Activated T-cell treated with anti-CD3 and anti-CD28 coated beads, Interleukin-2, amount 50 U/mL, for 48 hours (primary cell): ENCODE measurements around the gene LUZP1.
A peak's percentile ranks its signal among the peaks of the same experiment; 100 is the strongest.

Source experiments
- DNase-seq, 2 experiments: peaks; one replicate each; pipeline ENCODE4 v3.0.0-alpha.2; 2020

LUZP1 gene

DNA sequence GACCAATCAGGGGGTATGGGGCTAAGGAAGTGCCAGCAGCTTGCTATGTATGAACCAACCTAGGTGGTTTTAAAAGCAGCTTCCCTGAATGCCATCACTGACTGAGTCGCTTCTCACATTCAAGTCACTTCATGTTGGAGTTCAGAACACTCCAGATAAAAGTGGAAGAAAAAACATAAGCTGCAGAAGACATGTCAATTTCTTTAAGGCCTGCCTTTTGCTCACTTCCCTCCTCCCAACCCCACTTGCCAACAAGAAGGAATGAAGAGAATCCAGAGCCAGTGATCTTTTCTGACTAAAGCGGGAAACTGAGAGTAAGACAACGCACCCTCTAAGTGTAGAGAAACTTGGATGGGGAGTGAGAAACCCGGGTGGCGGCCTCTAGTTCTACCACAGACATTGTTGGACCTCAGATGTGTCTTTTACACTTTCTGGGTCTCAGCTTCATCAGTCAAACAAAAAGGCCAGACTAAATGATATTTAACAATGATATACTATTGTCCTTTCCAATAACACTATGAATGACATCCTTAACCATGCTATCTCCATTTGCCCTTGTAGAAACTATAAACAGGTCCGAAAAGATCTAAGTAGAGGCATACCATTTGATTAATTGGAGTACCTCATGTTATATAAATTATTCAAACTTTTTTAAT, 54.1 kb downstream of the LUZP1 start:
- no peak for DNase-seq

DNA sequence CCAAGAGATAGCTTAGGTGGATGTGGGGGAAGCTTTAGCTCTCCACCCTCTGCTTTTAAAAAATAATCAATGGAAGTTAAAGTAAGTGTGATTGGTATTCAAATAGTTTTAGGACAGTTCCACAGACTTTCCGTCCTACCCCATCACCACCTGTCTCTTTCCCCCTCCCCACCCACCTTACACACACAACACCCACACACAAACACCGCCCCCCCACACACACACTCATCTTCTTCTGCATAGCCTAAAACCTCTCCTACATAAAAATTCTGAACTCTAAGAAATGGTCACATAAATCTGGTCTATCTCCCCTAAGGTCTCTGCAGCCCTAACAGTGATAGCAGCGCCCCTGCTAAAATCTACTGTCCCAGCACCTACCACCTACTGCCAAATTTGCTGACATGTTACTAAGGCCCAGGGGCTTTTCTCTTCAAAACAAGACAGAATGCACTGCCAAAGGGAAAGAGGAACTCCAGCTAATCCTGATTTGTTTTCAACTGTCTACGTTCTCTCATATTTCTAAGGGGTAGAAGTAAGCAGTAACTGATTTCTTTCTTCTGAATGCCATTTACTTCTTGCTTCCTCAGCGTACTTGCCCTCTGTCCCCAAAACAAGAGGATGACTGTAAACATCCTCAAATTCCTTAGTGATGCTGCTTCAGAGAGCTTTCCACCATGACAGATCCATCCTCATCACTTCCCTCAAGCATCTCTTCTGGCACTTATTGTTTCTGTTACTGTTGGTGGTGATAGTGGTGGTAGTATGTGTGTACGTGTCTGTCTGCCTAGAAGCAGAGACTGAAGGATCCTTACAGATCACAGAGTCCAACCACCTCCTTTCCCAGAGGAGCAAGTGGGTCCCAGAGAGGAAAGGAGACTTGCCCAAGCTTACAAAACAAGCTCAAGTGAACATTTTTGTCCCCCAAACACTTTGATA, 56.8 kb downstream of the LUZP1 start:
- no peak for DNase-seq

DNA sequence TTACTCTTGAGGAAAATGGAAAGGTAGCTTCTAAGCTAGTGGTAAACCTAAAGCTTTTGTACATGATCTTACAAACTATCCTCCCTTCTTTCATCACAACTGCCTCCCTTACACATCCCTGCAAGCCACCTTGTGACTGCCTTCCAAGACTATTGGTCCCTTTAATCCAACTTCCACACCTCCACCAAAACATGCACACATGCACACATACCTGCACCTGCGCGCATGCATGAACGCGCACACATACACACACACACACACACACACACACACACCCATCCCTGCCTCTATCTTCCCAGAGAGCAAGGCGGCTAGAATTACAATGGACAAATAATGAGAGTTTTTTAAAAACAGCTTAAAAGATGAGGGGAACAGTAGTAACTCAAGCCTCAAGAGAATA, 58.3 kb downstream of the LUZP1 start:
- DNase-seq, result no peak

DNA sequence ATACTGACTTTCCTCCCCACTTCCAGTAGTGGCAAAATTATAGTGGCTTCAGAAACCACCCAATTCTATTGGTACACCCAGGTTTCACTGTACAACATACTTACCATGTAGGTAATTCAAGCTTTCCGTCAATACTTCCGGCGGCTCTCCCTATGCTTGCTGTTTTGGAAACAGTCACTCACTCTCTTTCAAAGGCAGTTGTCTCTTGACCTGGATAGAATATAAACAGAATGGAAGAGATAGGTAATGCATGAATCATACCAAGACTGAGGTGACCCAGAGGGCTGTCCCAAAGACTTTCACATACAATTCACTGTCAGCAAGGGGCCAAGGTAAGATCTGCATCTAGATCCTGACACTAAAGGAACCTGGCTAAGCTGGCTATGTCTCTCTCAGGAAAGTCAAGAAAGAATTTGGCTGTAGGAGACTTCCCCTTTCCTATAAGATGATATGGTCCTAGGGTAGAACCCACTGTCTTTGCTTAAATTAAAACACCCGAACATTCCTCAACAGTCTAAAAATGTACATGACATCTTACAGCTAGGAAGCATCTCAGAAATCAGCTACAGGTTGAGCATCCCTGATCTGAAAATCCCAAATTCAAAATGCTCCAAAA, 59.6 kb downstream of the LUZP1 start:
- peak; percentile 38 to 45 for DNase-seq

DNA sequence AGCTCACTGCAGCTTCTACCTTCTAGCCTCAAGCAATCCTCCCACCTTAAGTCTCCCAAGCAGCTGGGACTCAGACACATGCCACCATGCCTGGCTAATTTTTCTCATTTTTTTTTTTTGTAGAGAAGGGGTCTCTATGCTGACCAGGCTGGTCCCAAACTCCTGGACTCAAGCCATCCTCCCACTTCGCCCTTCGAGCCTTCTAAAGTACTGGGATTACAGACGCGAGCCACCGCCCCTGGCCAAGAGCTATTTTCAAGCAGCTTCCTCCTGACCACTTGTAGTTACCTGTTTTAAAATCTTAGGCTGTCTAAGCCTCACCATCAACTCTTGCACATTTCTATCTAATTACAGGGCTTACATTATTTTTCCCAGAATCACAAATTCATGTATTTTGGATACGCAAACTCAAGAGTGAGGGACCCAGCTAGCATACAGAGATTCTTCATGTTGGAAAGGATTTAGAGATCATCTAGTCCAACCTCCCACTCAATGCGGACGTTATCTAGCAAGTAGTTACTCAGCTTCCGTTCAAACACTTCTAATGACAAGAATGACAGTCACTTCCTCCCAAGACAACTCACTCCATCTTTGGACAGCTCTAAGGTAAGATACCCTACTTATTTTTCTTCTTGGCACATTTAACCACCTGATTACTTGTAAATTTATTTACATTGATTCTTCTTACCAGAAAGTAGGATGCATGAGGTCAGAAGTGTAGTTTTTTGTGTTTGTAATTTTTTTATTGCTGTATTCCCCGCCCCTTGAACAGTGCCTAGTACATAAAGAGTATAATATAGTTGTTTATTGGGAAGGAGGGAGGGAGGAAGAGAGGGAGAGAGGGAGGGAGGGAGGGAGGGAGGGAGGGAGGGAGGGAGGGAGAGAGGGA, 65.4 kb downstream of the LUZP1 start:
- no peak for DNase-seq

DNA sequence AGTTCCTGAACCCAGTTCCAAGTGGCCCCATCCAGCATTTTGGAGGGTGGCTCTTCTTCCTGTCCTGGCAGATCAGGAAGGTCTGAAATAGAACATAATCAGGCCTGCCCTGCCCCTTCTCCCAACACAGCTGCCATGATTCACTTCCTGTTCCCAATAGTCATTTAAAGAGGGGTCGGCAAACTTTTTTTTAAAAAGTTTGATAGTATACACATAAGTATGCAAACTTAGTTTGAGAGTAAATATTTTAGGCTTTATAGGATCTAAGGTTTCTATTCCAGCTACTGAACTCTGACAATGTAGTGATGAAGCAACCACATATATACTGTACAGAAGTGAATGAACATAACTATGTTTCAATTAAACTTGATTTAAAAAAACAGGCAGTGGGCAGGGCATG, 66.4 kb downstream of the LUZP1 start:
- no peak for DNase-seq

DNA sequence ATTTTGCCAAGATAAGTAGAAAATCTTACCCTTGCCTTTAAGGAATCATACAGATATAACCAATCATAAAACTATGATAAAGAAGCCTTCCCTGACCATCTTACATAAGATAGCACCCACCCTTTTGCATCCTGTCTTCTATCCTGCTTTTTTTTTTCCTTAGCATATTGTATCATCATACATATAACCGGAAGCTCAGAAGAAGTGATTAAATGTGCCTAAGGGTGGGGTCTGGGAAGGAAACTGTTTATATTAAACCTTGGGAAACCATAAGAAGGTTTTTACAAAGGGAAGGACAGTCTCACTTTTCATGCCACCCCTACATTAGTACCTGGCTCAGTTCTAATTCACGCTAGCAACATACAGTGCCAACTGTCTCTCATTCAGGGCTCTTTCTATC, 66.8 kb downstream of the LUZP1 start:
- DNase-seq, result no peak

DNA sequence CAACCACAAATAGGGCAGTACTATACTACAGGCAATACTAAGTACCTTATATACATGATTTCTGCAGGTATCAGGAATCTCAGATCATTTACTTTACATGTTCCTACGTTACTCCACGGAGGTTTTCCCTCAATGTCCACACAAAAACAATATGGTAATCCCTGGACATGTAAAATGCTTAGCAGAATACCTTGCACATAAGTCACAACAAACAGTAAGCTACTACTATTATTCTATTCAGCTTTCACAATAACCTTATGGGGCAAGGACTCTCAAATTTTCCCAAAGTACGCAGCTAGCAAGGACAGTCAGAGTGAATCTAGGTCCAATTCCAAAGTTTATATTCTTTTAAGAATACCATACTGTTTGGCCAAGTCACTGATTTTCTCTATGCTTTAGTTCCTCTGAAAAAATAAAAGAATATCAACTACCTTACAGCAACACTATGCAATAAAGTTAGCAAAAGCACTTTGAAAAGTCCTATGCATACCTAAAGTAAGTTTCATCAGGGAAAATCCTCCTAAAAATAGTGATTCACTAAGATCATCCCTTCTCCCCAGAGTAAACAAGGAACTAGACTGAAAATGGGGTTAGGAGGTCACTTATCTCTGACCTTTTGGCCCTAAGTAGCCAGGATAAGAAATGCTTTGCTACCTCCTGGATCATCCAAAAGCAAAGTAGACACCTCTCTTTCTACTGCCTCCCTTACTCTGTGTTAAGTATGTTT, 67.4 kb downstream of the LUZP1 start:
- no peak for DNase-seq

DNA sequence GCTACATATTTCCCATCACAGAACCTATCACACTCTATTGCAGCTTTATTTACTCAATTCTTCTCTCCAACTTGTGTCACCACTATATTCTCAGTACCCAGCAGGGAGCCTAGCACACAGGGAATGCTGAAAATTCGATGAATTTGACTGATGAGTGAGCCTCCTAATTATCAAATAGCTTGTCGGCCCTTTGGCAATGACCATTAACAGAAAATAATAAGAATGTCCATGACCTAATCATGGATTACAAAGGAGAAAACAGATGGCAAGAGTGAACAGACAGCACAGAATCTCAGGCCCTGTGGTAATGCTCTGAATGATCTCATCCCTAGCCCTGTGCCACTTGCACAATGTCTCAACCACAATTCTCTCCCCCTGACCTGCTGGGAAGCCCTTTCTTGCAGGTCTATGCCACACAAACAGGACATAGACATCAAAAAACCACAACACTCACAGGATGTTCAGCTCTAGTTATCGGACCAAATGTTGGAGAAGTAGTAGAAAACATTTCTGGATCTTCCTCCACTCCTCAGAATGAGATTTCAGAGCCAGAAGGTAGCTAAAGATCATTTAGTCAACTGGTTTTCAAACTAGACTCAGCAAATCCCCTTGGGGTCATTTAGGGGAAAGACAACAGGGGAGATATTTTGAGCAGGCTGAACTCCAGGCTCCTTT, 68.4 kb downstream of the LUZP1 start:
- peak; percentile 49 to 51 for DNase-seq

DNA sequence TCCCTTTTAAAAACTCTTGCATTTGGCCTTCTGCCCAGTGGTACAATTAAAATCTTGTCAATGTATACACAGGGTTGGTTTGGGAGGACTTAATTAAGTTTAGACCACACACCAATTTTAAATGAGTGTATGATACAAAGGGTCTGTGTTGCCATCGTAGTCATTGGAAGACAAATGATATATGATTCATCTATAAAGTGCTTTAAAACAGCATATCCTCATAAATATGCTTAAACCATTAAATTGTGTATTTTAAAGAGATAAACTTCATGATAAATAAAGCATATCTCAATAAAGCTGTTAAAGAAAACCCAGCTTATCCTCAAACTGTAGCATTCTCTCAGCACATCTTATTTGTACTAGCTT, 69.5 kb downstream of the LUZP1 start:
- no peak for DNase-seq

DNA sequence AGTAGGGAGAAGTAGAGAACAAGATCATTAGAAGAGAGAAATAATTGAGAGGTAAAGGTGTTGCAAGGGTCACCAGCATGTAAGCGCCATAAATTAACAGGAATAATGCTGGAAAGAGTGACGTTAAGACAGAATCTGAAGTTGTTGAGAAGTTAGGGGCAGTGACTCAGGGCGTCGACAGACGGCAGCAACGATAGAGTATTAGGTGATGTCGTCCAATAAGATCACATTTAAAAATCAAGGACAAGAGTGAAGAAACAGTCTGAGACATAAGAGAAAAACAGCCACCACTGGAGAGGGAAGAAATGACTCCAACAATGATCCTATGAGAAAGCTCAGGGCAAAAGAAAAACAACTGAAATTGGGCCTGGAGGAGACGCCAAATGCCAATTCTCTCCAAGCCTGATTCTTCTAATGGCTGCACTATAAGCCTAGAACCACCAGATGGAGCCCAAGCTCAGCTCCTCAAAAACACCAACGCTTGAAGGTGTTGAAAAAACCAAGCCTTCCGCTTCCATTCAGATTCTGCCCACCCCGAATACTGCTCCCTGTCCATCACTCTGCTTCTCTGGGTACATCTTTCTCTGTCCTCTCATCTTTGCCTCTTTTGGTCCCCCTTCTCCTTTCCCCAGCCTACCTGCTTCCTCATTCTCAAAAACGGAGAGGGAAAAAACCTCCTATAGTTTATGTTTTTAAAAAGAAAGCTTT, 70.0 kb downstream of the LUZP1 start:
- peak; percentile 67 to 70 for DNase-seq

DNA sequence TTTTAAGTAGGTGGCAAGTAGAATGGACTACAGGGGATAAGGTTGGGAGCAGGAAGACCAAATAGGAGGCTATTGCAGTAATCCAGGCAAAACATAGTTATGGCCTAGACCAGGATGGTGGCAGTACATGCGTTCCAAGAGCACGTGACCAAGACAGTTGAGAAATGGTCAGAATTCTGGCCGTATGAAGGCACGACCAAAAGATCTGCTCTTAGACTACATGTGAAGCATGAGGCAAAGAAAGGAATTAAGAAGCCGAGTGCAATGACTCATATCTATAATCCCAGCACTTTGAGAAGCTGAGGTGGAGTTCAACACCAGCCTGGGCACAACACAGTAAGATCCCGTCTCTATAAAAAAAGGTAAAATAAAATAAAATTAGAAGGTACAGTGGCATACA, 71.3 kb downstream of the LUZP1 start:
- no peak for DNase-seq

DNA sequence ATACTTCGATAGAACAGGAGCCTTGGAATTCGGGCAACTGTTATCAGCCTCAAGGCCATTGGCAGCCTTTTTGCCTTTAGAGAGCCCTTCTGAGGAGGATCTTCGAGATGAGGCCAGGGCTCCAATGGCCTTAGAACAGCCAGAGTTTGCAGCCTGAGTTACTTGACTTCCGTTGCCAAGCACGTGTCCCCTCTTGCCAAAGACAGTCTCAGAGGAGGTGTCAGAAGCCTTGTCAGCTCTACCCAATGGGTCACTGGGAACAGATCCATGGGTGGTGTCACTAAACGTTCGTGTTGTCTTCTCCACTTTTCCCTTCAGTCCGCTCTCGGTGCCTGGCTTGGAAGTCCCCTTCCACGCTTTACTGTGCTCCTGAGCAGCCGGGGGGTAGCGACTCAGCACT, 76.2 kb downstream of the LUZP1 start:
- no peak for DNase-seq

DNA sequence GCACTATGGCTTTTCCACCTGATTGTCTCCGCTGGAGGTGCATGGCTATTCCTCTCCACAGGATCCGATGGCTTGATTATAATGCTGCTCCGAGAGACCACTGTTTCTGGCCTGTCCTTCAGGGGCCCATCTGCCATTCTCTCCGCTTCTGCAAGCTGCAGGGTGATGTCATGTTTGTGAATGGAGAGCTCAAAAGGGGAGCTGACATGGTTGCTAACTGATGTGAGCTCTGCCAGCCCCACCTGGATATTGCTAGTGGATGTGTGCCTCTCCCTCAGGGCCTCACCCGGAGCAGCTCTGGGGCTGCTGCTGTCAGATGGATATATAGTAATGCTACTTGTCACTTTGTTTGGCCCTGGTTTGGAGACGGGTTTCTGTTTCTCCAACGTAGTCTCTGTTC, 77.1 kb downstream of the LUZP1 start:
- DNase-seq, result no peak

DNA sequence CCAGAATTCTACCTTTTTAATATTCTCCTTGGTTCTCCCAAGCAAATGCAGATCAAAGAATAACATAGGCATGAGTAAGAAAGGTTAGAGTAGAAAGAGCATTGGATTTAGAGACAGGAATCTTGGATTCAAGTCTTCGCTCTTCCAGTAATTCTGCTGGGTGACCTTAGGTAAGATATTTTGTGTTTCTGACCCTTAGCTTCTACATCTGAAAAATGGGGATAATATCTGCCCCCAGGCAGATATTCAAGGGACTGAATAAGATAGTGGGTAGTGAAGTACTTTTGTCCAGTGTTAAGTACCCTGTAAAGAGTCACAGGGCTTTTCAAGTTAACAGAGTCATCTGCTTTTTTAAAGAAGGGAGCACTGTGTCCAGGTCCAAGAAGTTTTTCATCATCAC, 78.6 kb downstream of the LUZP1 start:
- no peak for DNase-seq

DNA sequence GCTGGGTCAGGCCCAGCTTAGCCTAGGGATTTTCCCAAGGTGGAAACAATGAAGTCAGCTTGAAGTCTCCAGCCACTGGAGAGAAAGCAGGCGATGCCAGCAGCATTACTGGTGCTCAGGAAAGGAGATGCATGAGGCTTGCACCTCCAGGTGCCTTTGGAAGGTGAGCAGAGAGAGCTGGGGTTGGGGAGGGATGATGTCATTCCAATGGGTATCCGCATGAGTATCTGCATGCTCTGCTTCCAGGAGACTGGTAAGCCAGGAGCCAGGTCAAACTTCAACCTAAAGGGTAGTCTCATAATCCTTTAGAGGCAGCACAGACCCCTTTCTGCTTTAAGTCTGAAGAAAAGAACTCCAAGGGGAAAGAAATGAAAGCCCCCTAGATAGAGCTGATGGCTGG, 80.6 kb downstream of the LUZP1 start:
- DNase-seq, result no peak

DNA sequence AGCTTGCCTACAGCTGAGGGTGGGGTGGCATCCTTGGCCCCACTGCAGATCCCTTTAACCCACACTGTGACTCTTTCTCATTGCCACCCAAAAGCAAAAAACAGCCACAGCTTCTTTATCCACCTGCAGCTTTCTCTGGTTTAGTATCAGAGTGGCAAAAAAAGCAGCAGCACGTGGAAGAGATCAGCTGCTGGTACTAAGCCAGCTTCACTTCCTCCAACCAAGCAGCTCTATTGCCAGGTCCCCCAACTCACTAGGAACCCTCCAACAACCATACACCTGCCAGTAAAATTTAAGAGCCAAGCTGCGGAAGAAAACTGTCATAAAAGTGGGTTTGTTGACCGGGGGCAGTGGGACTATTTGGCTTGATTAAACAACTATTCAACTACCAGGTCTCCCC, 83.0 kb downstream of the LUZP1 start:
- DNase-seq, result no peak

DNA sequence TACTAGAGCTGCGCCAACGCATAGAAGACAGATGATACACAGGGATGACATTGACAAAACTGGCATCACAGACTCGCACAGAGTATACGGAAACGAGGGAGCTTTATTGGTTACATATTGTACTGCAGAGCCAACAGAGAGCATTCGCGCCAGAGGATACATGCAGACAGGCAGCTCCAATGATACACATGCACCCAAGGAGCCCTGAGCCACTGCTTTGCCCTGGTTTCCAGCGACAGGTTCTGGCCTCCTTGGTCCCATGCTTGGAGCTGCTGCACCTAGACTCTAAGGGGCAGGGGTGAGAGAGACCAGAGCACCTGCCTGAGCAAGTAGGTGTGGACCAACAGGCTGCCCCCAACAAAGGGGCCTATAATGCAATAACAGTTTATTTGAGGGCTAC, 83.8 kb downstream of the LUZP1 start:
- DNase-seq, result no peak

DNA sequence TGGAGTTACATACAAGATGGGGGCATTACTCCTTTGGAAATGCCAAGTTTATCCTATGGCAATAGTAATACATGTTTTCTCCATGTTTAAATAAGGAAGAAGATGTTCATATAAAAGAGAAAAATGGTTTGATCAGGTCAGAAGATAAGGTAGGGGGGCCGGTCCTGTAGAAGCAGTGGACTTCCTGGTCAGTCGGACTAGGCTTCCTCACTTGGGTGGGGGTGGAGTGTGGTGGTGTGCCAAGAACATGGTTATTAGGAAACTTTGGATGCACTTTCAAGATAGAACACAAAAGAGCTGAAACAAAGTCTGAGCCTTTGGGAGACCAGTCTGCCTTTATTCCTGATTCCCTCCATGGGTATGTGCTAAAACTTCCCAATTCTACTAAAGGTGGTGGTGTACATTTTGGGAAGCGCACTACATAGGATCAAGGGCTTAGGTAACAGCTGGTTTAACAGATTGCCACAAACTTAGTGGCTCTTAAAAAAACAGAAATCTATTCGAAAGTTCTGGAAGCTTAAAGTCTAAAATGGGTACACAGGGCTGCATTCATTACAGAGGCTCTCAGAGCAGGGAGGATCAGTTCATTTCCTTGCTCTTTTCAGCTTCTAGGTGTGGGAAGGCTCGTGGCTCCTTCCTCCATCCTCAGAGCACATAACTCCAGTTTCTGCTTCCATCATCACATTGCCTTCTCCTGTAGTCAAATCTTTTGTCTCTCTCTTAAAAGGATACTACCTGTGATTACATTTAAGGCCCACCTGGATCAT, 84.8 kb downstream of the LUZP1 start:
- no peak for DNase-seq

DNA sequence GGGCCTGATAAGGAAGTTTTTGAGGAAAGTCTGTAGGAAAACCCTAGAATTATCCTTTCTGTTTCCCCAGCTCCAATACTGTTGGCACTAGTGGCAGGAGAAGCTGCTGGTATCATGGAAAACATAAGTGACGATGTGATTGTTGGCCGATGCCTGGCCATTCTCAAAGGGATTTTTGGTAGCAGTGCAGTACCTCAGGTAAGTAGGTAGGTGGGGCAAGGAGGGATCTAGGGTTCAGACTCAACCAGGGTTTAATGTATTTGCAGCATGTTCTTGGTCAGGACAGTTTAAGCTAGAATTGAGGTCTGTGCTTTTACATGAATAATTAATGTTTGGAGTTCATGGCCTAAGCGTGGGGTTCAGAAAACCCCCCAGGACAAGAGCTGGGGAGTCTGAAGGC, 87.3 kb downstream of the LUZP1 start:
- DNase-seq, result no peak
